Skeletal muscle satellite cell (primary cell): Measurements from ENCODE around the gene PARD3.

Experiments
- H3K27me3 ChIP-seq: 2 replicates; pipeline ENCODE4 v1.7.0; 2013; ENCODE audit warnings: low read length; ENCODE audit not compliant: control insufficient read depth, insufficient read depth
- H3K36me3 ChIP-seq: 2 replicates; pipeline ENCODE4 v1.7.0; 2013; ENCODE audit warnings: mild to moderate bottlenecking, control low read depth, low read length; ENCODE audit not compliant: insufficient read depth
- H3K4me1 ChIP-seq: 2 replicates; pipeline ENCODE4 v1.7.0; 2013; ENCODE audit warnings: low read length; ENCODE audit not compliant: control insufficient read depth, insufficient read depth
- H3K4me2 ChIP-seq: 2 replicates; pipeline ENCODE4 v1.7.0; 2013; ENCODE audit warnings: mild to moderate bottlenecking, low read length
- H3K4me3 ChIP-seq: 2 replicates; pipeline ENCODE4 v1.7.0; 2013; ENCODE audit warnings: low read length
- H3K9ac ChIP-seq: 2 replicates; pipeline ENCODE4 v1.7.0; 2013; ENCODE audit warnings: mild to moderate bottlenecking, low read depth, low read length, moderate library complexity
- H3K9me3 ChIP-seq: replicated peaks from 2 replicates; pipeline ENCODE4 v1.7.0; 2013; ENCODE audit warnings: mild to moderate bottlenecking, control low read depth, low read length

PARD3 gene

DNA sequence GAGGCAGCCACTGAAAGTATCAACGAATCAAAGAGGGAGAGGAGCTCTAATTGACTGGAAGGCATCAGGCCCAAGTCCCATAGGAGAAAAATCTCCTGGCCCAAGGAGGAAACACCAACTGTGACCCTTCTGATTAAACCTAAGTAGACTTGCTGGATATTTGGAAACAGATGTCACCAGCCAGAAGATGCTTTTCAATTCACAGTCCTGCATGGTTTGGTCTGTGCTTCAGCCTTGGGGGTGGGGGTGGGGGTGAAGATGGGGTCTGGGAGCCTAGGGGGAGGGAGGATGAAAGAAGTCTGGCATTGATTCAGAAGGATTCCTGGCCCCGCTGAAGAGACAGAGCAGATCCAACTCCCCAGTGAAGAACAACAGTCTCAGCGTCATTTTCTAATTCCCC, 623.7 kb downstream of the PARD3 start:
- H3K4me1 ChIP-seq = peaks cover 9% of the 10 kb centered on the region
- H3K36me3 ChIP-seq = no peaks in the 10 kb centered on the region
- H3K4me3 ChIP-seq = no peak overlapping the region
- no peaks in the 10 kb centered on the region for H3K9me3 ChIP-seq
- H3K27me3 ChIP-seq = no peaks in the 10 kb centered on the region
- H3K9ac ChIP-seq = no peak overlapping the region
- no peak overlapping the region for H3K4me2 ChIP-seq

DNA sequence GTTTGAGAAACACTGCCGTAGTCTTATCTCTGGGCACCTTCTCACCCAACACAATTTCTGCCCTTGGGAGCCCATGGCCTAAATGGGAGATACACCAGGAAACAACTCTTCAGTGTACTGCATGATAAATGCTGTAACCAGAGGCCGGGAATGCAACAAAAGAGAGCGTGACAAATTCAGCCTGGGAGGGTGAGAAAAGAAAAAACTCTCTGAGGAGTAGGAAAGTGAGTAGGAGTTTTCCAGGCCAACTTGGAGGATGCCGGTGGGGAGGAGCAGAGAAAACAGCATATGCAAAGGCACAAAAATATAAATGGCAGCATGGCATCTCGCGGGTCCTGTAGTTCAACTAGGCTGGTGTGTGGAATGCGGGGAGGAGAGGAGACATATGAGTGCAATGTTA, 624.5 kb downstream of the PARD3 start:
- Histone ChIP-seq H3K4me3 (no peak overlapping the region), H3K4me2 (no peak overlapping the region), H3K4me1 (peaks cover 9% of the 10 kb centered on the region), H3K9ac (no peak overlapping the region), H3K27me3 (no peaks in the 10 kb centered on the region), H3K36me3 (no peaks in the 10 kb centered on the region), H3K9me3 (no peaks in the 10 kb centered on the region)

DNA sequence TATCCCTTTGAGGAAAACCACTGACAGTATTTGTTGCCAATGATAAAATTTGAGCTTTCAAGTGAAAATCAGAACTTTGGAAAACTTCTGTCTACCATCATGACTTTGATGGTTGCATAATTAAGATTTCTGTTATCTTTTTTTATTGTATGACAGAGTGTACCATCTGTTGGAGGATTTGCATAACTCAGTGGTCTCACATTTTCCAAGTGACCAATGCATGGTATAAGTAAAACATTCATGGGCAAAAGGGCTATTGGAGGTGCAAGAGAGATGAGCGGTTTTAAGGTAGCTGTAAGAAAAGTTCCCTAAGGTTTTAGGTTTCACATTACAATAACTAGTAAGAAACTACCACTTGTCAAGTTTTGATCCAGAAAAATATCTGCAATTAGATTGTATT, 625.3 kb downstream of the PARD3 start:
- H3K4me1 ChIP-seq = peaks cover 11% of the 10 kb centered on the region
- no peaks in the 10 kb centered on the region for H3K9me3 ChIP-seq
- H3K4me2 ChIP-seq = no peak overlapping the region
- H3K9ac ChIP-seq = no peak overlapping the region
- H3K27me3 ChIP-seq = no peaks in the 10 kb centered on the region
- no peak overlapping the region for H3K4me3 ChIP-seq
- no peaks in the 10 kb centered on the region for H3K36me3 ChIP-seq

DNA sequence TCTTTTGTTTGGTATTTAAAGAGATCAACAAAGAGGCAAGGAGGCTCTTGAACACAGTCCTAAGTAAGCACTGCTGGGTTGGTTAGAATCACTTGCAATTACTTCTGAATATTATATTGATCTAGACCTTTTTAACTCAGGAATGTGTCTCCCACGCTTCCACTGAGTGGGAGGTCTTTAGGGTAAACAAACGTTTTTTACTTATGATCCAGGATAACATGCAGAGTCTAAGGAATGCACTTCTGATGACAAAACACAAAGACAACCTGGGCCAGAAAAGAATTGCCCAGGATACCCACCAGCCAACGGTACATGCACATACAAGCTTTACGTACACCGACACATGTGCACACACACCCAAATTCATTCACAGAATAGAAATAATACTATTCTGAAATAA, 626.9 kb downstream of the PARD3 start:
- Histone ChIP-seq H3K4me1 (peaks cover 11% of the 10 kb centered on the region), H3K9ac (no peak overlapping the region), H3K36me3 (no peaks in the 10 kb centered on the region), H3K9me3 (no peaks in the 10 kb centered on the region), H3K4me2 (no peak overlapping the region), H3K27me3 (no peaks in the 10 kb centered on the region), H3K4me3 (no peak overlapping the region)

DNA sequence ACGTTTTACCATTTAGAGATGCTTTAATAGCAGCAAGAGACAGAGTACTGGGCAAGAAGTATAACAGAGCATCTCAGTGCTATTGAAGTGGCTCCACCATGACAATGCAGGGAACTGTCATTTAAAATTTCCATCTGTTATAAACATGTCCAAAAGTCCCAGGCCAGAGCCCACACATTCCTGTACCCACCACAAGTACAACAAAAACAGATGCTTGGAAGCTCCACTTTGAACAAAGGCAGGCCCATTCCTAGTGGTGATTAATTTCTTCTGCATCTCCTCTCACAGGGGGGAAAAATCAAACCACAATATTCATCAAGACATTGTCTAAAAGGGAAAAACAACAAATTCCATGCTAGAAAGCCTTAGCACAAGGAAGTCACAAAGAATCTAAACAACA, 627.9 kb downstream of the PARD3 start:
- H3K27me3 ChIP-seq = no peaks in the 10 kb centered on the region
- H3K4me2 ChIP-seq = no peak overlapping the region
- H3K9ac ChIP-seq = no peak overlapping the region
- H3K9me3 ChIP-seq = no peaks in the 10 kb centered on the region
- H3K36me3 ChIP-seq = no peaks in the 10 kb centered on the region
- H3K4me1 ChIP-seq = peaks cover 11% of the 10 kb centered on the region
- no peak overlapping the region for H3K4me3 ChIP-seq

DNA sequence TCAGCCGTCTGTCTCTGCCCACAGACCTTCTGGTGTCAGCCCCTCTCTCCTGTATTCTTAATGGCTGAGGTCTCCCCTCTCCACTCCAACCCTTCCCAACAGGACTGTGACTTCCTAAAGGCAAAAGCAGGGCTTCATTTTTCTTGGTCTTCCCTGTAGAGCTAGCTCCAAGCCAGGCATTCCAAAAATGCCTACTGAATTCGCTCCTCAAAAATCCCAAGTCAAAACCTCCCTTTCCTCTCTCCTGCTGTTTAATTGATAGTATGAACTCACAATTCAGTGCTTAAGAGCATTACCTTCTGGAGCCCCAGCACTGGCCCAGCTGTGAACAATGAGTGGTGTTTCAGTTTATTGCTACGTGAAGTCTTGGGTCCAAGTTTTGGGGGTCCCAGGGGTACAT, 628.4 kb downstream of the PARD3 start:
- H3K4me1 ChIP-seq = peaks cover 11% of the 10 kb centered on the region
- no peak overlapping the region for H3K4me2 ChIP-seq
- H3K36me3 ChIP-seq = no peaks in the 10 kb centered on the region
- H3K9me3 ChIP-seq = no peaks in the 10 kb centered on the region
- H3K4me3 ChIP-seq = no peak overlapping the region
- H3K9ac ChIP-seq = no peak overlapping the region
- no peaks in the 10 kb centered on the region for H3K27me3 ChIP-seq

DNA sequence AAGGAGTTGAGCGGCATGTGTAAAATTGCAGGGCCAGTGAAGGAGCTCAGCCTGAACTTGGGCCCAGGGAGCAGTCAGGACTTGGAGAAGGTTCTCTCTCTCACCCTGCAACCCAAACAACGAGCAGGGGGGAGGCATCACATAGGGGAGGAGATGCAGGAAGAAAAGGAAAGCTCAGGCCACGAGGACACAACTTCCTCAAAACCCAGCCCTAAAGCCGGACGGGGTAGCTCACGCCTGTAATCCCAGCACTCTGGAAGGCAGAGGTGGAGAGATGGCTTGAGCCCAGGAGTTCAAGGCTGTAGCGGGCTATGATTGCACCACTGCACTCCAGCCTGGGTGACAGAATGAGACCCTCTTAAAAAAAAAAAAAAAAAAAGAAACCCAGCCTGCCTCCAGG, 629.1 kb downstream of the PARD3 start:
- Histone ChIP-seq H3K9me3 (no peaks in the 10 kb centered on the region), H3K4me2 (no peak overlapping the region), H3K4me3 (no peak overlapping the region), H3K4me1 (peaks cover 11% of the 10 kb centered on the region), H3K9ac (no peak overlapping the region), H3K36me3 (no peaks in the 10 kb centered on the region), H3K27me3 (no peaks in the 10 kb centered on the region)

DNA sequence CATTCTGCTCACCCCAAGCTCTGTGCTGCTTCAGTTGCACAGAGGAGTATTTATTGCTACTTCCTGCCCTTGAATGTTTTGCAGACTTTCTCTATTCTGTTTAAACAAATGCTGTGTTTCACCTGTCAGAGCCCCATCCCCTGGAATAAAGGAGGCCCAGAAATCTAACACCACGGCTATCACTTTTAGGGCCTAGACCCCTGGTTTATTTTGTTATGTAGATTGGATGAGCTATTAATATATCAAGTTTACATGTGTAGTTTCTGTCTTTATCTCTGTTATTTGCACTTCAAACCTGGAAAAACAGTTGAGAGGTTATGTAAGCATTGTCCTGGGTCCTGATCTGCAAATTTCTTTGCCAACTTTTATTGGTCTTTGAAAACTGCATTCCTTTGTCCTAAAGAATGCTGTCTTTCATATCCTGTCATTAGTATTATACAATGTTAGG, 630.1 kb downstream of the PARD3 start:
- Histone ChIP-seq H3K9me3 (no peaks in the 10 kb centered on the region), H3K4me1 (peaks cover 11% of the 10 kb centered on the region), H3K9ac (no peak overlapping the region), H3K36me3 (no peaks in the 10 kb centered on the region), H3K27me3 (no peaks in the 10 kb centered on the region), H3K4me3 (no peak overlapping the region), H3K4me2 (no peak overlapping the region)

DNA sequence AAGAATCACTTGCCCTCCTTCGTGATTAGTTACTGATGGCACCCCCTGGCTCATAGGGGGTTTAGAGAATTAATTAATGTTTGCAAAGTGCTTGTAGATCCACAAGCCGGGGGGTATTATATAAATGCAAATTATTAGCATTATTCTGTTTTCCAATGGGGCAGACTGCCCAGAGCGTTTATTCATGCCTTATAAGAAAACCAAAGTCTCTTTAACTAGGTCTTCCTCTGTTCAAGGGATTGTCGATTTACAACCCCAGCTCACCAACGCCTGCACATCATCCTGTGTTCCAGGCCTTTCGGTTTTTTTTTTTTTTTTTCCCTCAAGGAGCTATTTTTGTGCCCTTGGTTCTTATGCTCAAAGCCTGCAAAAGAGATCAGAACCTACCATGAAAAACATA, 630.7 kb downstream of the PARD3 start:
- Histone ChIP-seq H3K4me3 (no peak overlapping the region), H3K9me3 (no peaks in the 10 kb centered on the region)

DNA sequence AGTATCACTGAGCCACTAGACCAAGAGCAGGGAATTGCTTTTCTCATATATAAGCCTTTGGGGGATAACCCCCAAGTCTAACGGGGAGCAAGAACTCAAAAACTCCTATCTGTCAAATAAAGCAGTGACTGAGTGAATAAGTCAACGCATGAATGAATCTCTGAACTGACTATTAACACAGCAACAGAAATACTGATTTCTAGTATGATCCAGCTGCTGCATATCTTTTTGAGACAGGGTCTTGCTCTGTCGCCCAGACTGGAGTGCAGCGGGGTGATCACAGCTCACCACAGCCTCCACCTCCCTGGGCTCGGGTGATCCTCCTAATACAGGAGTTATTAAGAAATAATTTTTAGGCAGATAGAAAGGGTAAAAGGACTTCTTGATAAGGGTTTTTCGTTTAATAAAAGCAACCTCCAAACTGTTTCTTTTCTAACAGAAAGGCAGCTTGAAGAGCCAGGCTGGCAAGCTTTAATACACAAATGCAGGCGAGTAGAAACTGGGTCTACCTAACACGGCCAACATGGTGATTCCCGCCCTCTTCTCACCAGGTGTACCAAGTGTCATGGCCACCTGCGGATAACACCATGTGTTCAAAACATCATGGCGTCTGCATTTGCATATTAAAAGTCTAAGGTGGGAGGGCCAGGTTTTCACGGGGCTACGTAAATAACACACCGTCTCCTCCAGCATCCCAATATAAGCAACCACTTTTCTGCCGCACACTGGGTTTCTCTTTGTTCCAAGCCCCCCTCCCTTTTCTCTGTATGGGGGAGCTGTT, 631.9 kb downstream of the PARD3 start:
- Histone ChIP-seq H3K4me3 (no peak overlapping the region), H3K9me3 (no peaks in the 10 kb centered on the region), H3K36me3 (no peaks in the 10 kb centered on the region), H3K27me3 (no peaks in the 10 kb centered on the region), H3K4me1 (peaks cover 11% of the 10 kb centered on the region), H3K4me2 (no peak overlapping the region), H3K9ac (no peak overlapping the region)

More for the DNA sequence above, 630.7 kb downstream of the PARD3 start:
- Histone ChIP-seq H3K9ac (no peak overlapping the region), H3K4me1 (peaks cover 11% of the 10 kb centered on the region), H3K27me3 (no peaks in the 10 kb centered on the region), H3K36me3 (no peaks in the 10 kb centered on the region), H3K4me2 (no peak overlapping the region)

DNA sequence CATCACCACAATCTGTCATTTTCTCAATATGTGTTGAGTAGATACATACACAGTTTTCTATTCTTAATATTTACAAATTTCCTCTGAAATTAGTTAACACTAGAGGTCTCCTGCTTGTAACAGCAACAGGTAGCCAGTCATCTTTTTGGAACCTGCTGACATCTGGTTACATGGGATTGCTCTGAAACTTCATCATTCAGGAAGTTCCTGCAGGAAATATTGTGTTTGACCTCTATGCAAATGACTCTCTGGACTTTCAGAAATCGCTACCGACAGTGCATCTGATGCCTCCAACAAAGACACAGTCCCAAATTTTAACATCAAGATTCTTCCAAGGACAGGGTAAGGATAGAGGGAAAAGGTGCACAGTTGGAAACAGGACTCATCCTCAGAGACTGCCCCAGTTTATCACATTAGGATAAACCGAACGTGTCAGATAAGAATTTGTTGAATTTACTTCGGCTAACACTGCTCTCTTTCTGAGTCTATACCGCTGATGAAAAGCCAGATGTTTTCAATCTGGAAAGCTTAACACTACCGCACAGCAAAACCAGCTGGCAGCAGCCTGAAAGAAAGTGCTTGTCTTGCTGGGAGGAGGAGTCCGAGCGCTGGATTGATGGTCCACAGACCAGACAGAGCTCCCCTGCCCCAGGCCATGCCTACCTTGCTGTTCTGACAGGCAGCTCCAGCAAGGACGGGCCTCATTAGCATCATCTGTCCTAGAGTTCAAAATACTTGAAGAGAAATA, 633.4 kb downstream of the PARD3 start:
- no peak overlapping the region for H3K9ac ChIP-seq
- no peaks in the 10 kb centered on the region for H3K27me3 ChIP-seq
- no peaks in the 10 kb centered on the region for H3K36me3 ChIP-seq
- H3K4me1 ChIP-seq = peaks cover 6% of the 10 kb centered on the region
- H3K4me2 ChIP-seq = no peak overlapping the region
- H3K4me3 ChIP-seq = no peak overlapping the region
- H3K9me3 ChIP-seq = no peaks in the 10 kb centered on the region

DNA sequence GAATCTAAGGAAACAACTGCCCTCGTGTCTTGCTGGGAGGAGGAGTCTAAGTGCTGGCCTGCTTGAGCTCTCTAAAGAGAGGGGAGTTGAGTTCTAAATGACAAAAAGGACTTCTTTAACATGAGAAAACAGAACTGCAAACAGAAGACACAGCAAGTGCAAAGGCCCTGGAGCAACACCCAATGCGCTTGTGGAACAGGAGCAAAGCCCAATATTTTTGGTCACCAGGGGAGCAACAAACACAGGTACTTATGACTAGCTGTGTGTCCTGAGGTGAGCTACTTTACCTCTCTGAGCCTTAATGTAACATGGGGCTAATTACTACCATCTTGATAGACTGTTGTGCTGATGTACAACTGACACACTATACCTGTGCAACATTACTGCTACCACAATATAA, 634.3 kb downstream of the PARD3 start:
- Histone ChIP-seq H3K4me2 (no peak overlapping the region), H3K9ac (no peak overlapping the region), H3K9me3 (no peaks in the 10 kb centered on the region), H3K36me3 (no peaks in the 10 kb centered on the region), H3K4me3 (no peak overlapping the region), H3K27me3 (no peaks in the 10 kb centered on the region), H3K4me1 (peaks cover 3% of the 10 kb centered on the region)
